ENCODE results near the gene HOXB6.

- no peak for TF ChIP-seq CTCF (IDR thresholded peaks at IDR 0.05)
- TF ChIP-seq POLR2A (IDR thresholded peaks at IDR 0.05), result no peak
These were observed 5.4 kb downstream of the HOXB6 start for GRCh38 chr17:48599354-48599753.

Data from adrenal gland (tissue), 5 donors.